Bronchial epithelial cell (primary cell): ENCODE measurements around the gene DNAJC30. TPM values are rescaled to one million over a fixed set of nuclear protein-coding genes. Genes with fewer than 3 reads are reported as not detected.

Source experiments
- DNase-seq: peaks from one replicate; pipeline ENCODE4 v3.0.0-alpha.2; 2010; ENCODE audit warnings: low read depth
- FAIRE-seq: peaks from 2 replicates; lab custom pipeline; 2011; peaks lifted over from hg19 to GRCh38; lab: Jason Lieb, UNC
- H3K27me3 ChIP-seq: 2 replicates; pipeline ENCODE4 v1.5.1; 2011; ENCODE audit warnings: low read length; ENCODE audit not compliant: control insufficient read depth, insufficient read depth
- H3K36me3 ChIP-seq: 2 replicates; pipeline ENCODE4 v1.5.1; 2011; ENCODE audit warnings: low read length; ENCODE audit not compliant: control insufficient read depth, insufficient read depth
- H3K4me3 ChIP-seq: 2 replicates; pipeline ENCODE4 v1.5.1; 2011; ENCODE audit warnings: mild to moderate bottlenecking, low read depth, low read length, control low read depth
- total RNA-seq: library from RNA; depleted of rRNA; stranded (reverse); fragments of >200 nt; gene quantifications from 2 replicates; pipeline ENCODE4 v1.2.1, GENCODE V29; 2014
- TF ChIP-seq, protein P1 (sequence below): IDR thresholded peaks from 2 replicates; pipeline ENCODE4 v1.5.1; 2011; ENCODE audit warnings: mild to moderate bottlenecking, moderate library complexity, low read length, control low read depth, inconsistent platforms; ENCODE audit not compliant: insufficient read depth, severe bottlenecking

DNAJC30 gene
- total RNA-seq, 1 donor from 2014 or later = 0.79 TPM

DNA sequence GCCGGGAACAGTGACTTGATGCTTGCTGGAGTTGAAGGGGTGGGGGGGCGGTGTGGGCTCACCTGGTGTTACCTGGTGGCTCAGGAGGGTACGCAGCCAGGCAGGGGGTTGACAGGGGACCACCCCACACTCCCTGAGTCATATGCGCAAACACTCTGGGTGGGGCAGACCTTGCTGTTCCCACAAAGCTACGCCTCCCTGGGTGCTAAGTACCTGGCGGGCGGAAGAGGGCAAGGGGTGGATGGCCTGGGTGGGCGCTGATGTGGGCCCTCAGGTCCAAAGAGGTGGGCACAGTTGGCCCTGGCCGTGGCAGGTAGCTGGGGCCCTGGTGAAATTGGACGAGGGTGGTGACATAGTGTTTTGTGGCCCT, 22.3 kb upstream of the DNAJC30 start:
- FAIRE-seq (no peak), DNase-seq (peak; percentile 47)
- TF ChIP-seq, protein P1, sequence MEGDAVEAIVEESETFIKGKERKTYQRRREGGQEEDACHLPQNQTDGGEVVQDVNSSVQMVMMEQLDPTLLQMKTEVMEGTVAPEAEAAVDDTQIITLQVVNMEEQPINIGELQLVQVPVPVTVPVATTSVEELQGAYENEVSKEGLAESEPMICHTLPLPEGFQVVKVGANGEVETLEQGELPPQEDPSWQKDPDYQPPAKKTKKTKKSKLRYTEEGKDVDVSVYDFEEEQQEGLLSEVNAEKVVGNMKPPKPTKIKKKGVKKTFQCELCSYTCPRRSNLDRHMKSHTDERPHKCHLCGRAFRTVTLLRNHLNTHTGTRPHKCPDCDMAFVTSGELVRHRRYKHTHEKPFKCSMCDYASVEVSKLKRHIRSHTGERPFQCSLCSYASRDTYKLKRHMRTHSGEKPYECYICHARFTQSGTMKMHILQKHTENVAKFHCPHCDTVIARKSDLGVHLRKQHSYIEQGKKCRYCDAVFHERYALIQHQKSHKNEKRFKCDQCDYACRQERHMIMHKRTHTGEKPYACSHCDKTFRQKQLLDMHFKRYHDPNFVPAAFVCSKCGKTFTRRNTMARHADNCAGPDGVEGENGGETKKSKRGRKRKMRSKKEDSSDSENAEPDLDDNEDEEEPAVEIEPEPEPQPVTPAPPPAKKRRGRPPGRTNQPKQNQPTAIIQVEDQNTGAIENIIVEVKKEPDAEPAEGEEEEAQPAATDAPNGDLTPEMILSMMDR = no peak
- no peak overlapping the region for H3K4me3 ChIP-seq
- H3K27me3 ChIP-seq = no peaks in the 10 kb centered on the region
- peaks cover 16% of the 10 kb centered on the region for H3K36me3 ChIP-seq

DNA sequence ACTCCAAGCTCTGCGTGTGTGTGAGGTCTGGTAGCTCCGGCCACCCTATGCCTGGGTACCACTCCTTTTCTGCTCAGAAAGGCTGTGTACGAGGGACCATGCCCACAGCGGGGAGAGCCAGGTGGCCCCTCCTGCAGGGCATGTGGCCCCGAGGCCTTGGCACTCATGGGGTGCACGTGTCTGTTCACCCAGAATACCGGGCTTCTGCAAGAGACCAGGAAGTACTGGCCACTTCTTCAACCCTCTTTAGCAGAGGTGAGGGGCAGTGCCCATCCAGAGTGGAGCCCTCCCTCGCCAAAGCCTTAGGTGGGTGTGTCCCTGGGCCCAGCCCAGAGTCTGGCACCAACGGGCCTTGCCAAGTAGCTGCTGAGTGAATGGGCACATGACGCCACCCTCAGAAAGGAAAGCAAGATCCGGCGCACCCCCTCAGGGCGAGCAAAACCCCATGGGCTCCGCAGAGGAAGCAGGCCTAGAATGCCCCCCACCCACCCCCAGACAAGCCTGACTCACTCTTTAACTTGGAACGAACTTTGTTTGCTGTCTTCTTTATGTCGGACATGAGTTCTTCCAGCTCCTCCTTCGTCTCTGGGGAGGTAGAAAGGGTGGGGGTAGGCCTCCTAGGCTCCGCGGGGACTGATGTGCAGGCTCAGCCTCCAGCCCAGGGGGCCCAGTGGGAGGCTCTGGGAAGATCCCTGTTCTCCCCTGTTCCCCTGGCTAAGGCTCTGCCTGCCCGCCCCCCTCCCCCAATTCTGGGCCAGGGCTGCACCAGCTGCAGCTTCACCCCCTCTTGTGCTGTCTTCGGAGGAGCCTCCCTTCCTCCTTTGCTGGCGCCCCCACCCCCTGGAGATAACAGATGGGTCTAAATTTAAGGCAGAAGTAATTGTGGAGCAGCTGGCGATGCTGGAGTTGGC, 21.6 kb upstream of the DNAJC30 start:
- peaks cover 17% of the 10 kb centered on the region for H3K36me3 ChIP-seq
- peak; percentile 83 for DNase-seq
- TF ChIP-seq, protein P1 = no peak
- H3K4me3 ChIP-seq = no peak overlapping the region
- FAIRE-seq = peak; percentile 76
- no peaks in the 10 kb centered on the region for H3K27me3 ChIP-seq

GRCh38 chr7:73703757-73704639, 20.7 kb upstream of the DNAJC30 start:
- peak; percentile 13 for DNase-seq
- Histone ChIP-seq H3K4me3 (no peak overlapping the region), H3K36me3 (peaks cover 20% of the 10 kb centered on the region), H3K27me3 (no peaks in the 10 kb centered on the region)
- TF ChIP-seq, protein P1 = no peak
- FAIRE-seq = no peak

GRCh38 chr7:73703225-73703624, 20.0 kb upstream of the DNAJC30 start:
- TF ChIP-seq, protein P1 = no peak
- DNase-seq (no peak), FAIRE-seq (no peak)
- H3K27me3 ChIP-seq = no peaks in the 10 kb centered on the region
- H3K36me3 ChIP-seq = peaks cover 23% of the 10 kb centered on the region
- no peak overlapping the region for H3K4me3 ChIP-seq

- peaks cover 23% of the 10 kb centered on the region for H3K36me3 ChIP-seq
- no peak for FAIRE-seq
Measured at GRCh38 chr7:73702665-73703064, 19.4 kb upstream of the DNAJC30 start.

More at GRCh38 chr7:73702665-73703064, 19.4 kb upstream of the DNAJC30 start:
- TF ChIP-seq, protein P1 = no peak
- H3K4me3 ChIP-seq = no peak overlapping the region
- no peak for DNase-seq
- H3K27me3 ChIP-seq = no peaks in the 10 kb centered on the region
